PC-9 (cell line): Measurements from ENCODE around the gene WSCD1. TPM values are rescaled to one million over a fixed set of nuclear protein-coding genes. Genes with fewer than 3 reads are reported as not detected.

Source experiments
- BruUV-seq: library from RNA; stranded (reverse); fragments of 400-500 nt; replicated peaks from 2 replicates; lab custom pipeline; 2021; lab: Mats Ljungman, UMichigan
- CTCF ChIA-PET: fragments of 300-600 bp; sonication (Branson Sonifier 250); formaldehyde crosslinking; loops from one replicate; lab custom pipeline; 2022; ENCODE audit warnings: antibody characterized with exemption; lab: Charles Lee
- POLR2A ChIA-PET: fragments of 300-600 bp; sonication (Branson Sonifier 250); formaldehyde crosslinking; loops from one replicate; lab custom pipeline; 2022; ENCODE audit warnings: antibody characterized with exemption; ENCODE audit not compliant: unreplicated experiment; lab: Charles Lee
- DNase-seq, 2 experiments: peaks; one replicate each; pipeline versions ENCODE4 v3.0.0 to v3.0.0-alpha.2; 2015 to 2022; ENCODE audit warnings: mixed read lengths in 1 of 2
- H2AFZ ChIP-seq: fragments of 200-600 bp; sonication (generic); 2 replicates; pipeline ENCODE4 v1.8.1; 2017; ENCODE audit warnings: antibody characterized with exemption
- H3F3A ChIP-seq: fragments of 200-600 bp; sonication (generic); 2 replicates; pipeline ENCODE4 v1.8.1; 2017; ENCODE audit warnings: antibody characterized with exemption, mild to moderate bottlenecking, low read depth; ENCODE audit not compliant: insufficient read depth
- H3K27ac ChIP-seq: fragments of 200-600 bp; sonication (generic); 2 replicates; pipeline ENCODE4 v1.6.1; 2016; ENCODE audit warnings: mixed run types
- H3K27me3 ChIP-seq: fragments of 200-600 bp; sonication (generic); 2 replicates; pipeline ENCODE4 v1.6.1; 2016; ENCODE audit warnings: low read depth, mixed run types; ENCODE audit not compliant: insufficient read depth
- H3K36me3 ChIP-seq: fragments of 200-600 bp; sonication (generic); 2 replicates; pipeline ENCODE4 v1.6.1; 2016; ENCODE audit warnings: low read depth, mixed run types
- H3K4me1 ChIP-seq: fragments of 200-600 bp; sonication (generic); replicated peaks from 2 replicates; pipeline ENCODE4 v1.6.1; 2016; ENCODE audit warnings: mixed run types; ENCODE audit not compliant: insufficient read depth
- H3K4me2 ChIP-seq: fragments of 200-600 bp; sonication (generic); 2 replicates; pipeline ENCODE4 v1.6.1; 2017; ENCODE audit warnings: mixed run types
- H3K4me3 ChIP-seq: fragments of 200-600 bp; sonication (generic); 2 replicates; pipeline ENCODE4 v1.6.1; 2016; ENCODE audit warnings: mixed run types
- H3K79me2 ChIP-seq: fragments of 200-600 bp; sonication (generic); 2 replicates; pipeline ENCODE4 v1.6.1; 2017; ENCODE audit warnings: low read depth, mixed run types
- H3K9me2 ChIP-seq: fragments of 200-600 bp; sonication (generic); 2 replicates; pipeline ENCODE4 v1.8.1; 2017; ENCODE audit warnings: mild to moderate bottlenecking; ENCODE audit not compliant: insufficient read depth
- H3K9me3 ChIP-seq: fragments of 200-600 bp; sonication (generic); 2 replicates; pipeline ENCODE4 v1.8.1; 2016; ENCODE audit warnings: low read depth; ENCODE audit not compliant: insufficient read depth
- H4K20me1 ChIP-seq: fragments of 200-600 bp; sonication (generic); 2 replicates; pipeline ENCODE4 v1.8.1; 2017; ENCODE audit not compliant: insufficient read depth
- CTCF ChIP-seq: fragments of 200-600 bp; sonication (generic); conservative IDR thresholded peaks from 2 replicates; pipeline ENCODE4 v1.6.1; 2017; ENCODE audit warnings: mixed run types, antibody characterized with exemption, mild to moderate bottlenecking, moderate library complexity
- EZH2 ChIP-seq: fragments of 200-600 bp; sonication (generic); IDR thresholded peaks from 2 replicates; pipeline ENCODE4 v1.8.0; 2017; ENCODE audit warnings: antibody characterized with exemption, low read depth
- intact Hi-C: fragments of 100-400 bp; cut with micrococcal nuclease; formaldehyde crosslinking; loops from one replicate; pipeline ENCODE4 v1.10.0; 2022; ENCODE audit not compliant: unreplicated experiment
- total RNA-seq: library from RNA; stranded (reverse); gene quantifications from 2 replicates; pipeline ENCODE4 v1.2.3, GENCODE V29; 2021

Gene WSCD1
- total RNA-seq, 1 experiment from 2014 or later, result not detected

- Histone ChIP-seq H3K4me1 (no peaks in the 10 kb centered on the region), H2AFZ (no peak overlapping the region), H3K9me3 (no peaks in the 10 kb centered on the region), H3K27ac (no peak overlapping the region), H3K36me3 (no peaks in the 10 kb centered on the region), H3K9me2 (no peaks in the 10 kb centered on the region), H3K79me2 (no peaks in the 10 kb centered on the region), H3K4me2 (no peak overlapping the region), H3K27me3 (peaks cover 89% of the 10 kb centered on the region), H4K20me1 (peaks cover 3% of the 10 kb centered on the region; the same call in 1 of the 2 replicates), H3F3A (no peaks in the 10 kb centered on the region), H3K4me3 (no peak overlapping the region)
- TF ChIP-seq CTCF (no peak), EZH2 (no peak)
- ChIA-PET POLR2A (no interaction called here), CTCF (no interaction called here)
- no peak for DNase-seq
- no TSS peak for BruUV-seq
- intact Hi-C loops, result no loop called here
Measured at GRCh38 chr17:6072157-6072556, 2.0 kb downstream of the WSCD1 start.

- H2AFZ ChIP-seq, result no peak overlapping the region
- CTCF ChIA-PET, result no interaction called here
- POLR2A ChIA-PET, result no interaction called here
- BruUV-seq, result no TSS peak
- TF ChIP-seq EZH2 (no peak), CTCF (no peak)
- H3K4me1 ChIP-seq, result no peaks in the 10 kb centered on the region
- H3K4me2 ChIP-seq, result no peak overlapping the region
- H3K27ac ChIP-seq, result no peak overlapping the region
- H3K27me3 ChIP-seq, result peaks cover 89% of the 10 kb centered on the region
- peaks cover 3% of the 10 kb centered on the region; the same call in 1 of the 2 replicates for H4K20me1 ChIP-seq
- DNase-seq, result no peak
- no peaks in the 10 kb centered on the region for H3F3A ChIP-seq
- intact Hi-C loops, result no loop called here
- H3K36me3 ChIP-seq, result no peaks in the 10 kb centered on the region
- H3K4me3 ChIP-seq, result no peak overlapping the region
- H3K9me2 ChIP-seq, result no peaks in the 10 kb centered on the region
- H3K9me3 ChIP-seq, result no peaks in the 10 kb centered on the region
- no peaks in the 10 kb centered on the region for H3K79me2 ChIP-seq
Measured at GRCh38 chr17:6072611-6073010, 2.4 kb downstream of the WSCD1 start.

DNA sequence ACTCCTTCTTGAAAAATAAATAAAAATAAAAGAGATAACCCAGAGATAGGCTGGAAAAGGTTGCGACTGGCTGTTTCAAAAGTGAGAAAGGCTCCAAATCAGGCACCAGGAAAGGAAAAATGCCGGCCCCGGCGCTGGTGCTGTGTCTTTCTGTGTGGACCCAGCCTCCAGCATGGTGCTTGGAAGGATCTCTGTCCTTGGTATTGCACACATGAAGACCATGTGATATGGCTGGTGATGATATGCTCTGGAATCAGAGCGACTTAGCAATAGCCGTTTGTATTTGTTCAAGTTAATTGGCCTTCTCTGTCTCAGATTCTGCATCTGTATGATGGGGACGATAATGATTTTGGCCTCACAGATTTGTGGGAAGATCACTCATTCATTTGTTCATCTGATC lies 3.4 kb downstream of the WSCD1 start:
- no peak overlapping the region for H3K4me2 ChIP-seq
- no TSS peak for BruUV-seq
- POLR2A ChIA-PET, result no interaction called here
- CTCF ChIA-PET, result no interaction called here
- H3F3A ChIP-seq, result no peaks in the 10 kb centered on the region
- peaks cover 89% of the 10 kb centered on the region for H3K27me3 ChIP-seq
- H3K27ac ChIP-seq, result no peak overlapping the region
- no peaks in the 10 kb centered on the region for H3K9me2 ChIP-seq
- no peak for TF ChIP-seq CTCF
- TF ChIP-seq EZH2, result no peak
- H3K4me1 ChIP-seq, result no peaks in the 10 kb centered on the region
- no peak overlapping the region for H3K4me3 ChIP-seq
- no peaks in the 10 kb centered on the region for H3K36me3 ChIP-seq
- intact Hi-C loops, result no loop called here
- H3K9me3 ChIP-seq, result no peaks in the 10 kb centered on the region
- no peaks in the 10 kb centered on the region for H3K79me2 ChIP-seq
- no peak overlapping the region for H2AFZ ChIP-seq
- DNase-seq, result no peak
- H4K20me1 ChIP-seq, result peaks cover 3% of the 10 kb centered on the region; the same call in 1 of the 2 replicates
